Measurements from ENCODE around the gene MARCHF7.

Gene MARCHF7

DNA sequence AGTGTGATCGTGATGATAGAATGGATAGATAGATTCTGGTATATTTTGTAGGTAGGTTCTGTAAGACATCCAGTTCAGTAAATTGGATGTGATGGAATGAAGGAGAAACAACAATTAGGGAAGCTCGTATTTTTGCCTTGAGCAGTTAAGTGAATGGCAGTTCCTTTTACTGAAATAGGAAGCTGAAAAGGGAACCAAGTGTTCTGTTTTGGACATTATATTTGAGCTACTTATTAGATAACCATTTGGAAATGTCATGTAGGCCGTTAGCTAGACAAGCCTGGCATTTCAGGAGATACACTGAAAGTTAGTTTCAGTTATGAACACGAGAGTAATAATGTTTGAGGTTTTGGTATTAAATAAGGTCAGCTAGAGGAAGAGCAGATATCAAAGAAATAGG lies 41.5 kb downstream of the MARCHF7 start:
- no peaks in the 10 kb centered on the region for H3K27me3 Mint-ChIP-seq (ENCODE audit: low read depth)
- peaks cover 33% of the 10 kb centered on the region for H3K36me3 Mint-ChIP-seq (ENCODE audit: low read depth)
- H3K9me3 Mint-ChIP-seq: no peaks in the 10 kb centered on the region
- TF ChIP-seq, protein P1, sequence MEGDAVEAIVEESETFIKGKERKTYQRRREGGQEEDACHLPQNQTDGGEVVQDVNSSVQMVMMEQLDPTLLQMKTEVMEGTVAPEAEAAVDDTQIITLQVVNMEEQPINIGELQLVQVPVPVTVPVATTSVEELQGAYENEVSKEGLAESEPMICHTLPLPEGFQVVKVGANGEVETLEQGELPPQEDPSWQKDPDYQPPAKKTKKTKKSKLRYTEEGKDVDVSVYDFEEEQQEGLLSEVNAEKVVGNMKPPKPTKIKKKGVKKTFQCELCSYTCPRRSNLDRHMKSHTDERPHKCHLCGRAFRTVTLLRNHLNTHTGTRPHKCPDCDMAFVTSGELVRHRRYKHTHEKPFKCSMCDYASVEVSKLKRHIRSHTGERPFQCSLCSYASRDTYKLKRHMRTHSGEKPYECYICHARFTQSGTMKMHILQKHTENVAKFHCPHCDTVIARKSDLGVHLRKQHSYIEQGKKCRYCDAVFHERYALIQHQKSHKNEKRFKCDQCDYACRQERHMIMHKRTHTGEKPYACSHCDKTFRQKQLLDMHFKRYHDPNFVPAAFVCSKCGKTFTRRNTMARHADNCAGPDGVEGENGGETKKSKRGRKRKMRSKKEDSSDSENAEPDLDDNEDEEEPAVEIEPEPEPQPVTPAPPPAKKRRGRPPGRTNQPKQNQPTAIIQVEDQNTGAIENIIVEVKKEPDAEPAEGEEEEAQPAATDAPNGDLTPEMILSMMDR (IDR thresholded peaks at IDR 0.05; ENCODE audit: unreplicated experiment in 3 of 3): no peak
- no peaks in the 10 kb centered on the region for H3K4me1 Mint-ChIP-seq
- no peak overlapping the region for H3K27ac Mint-ChIP-seq
- H3K4me3 Mint-ChIP-seq: no peak overlapping the region

DNA sequence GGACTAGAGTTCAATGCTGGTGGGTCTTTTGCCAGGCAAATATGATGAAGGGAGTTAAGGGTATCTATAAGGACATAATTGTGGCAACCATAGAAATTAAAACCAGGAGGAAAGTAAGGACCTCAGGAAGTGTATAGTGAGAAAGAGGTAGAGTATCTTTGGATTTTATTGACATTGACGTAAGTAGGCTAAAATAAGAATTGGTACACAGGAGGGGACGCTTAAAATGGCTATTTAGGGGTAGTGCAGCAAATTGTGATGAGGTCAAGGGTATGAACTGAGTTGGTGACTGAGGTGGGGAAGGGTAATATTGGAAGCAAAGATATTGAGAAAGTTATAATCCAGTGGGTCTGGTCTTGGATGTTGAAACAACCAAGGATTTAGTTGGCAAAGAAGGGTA lies 42.7 kb downstream of the MARCHF7 start:
- no peaks in the 10 kb centered on the region for H3K27me3 Mint-ChIP-seq (ENCODE audit: low read depth)
- no peak overlapping the region for H3K4me3 Mint-ChIP-seq
- TF ChIP-seq, protein P1 (IDR thresholded peaks at IDR 0.05; ENCODE audit: unreplicated experiment in 3 of 3): no peak
- no peaks in the 10 kb centered on the region for H3K4me1 Mint-ChIP-seq
- H3K36me3 Mint-ChIP-seq (ENCODE audit: low read depth): peaks cover 30% of the 10 kb centered on the region
- no peak overlapping the region for H3K27ac Mint-ChIP-seq
- H3K9me3 Mint-ChIP-seq: no peaks in the 10 kb centered on the region

- TF ChIP-seq, protein P1 (IDR thresholded peaks at IDR 0.05; ENCODE audit: unreplicated experiment in 3 of 3): peak in 2 of 3 experiments; percentile 7 to 21
- Mint-ChIP-seq H3K27ac (no peak overlapping the region), H3K4me1 (no peaks in the 10 kb centered on the region), H3K27me3 (ENCODE audit: low read depth) (no peaks in the 10 kb centered on the region), H3K36me3 (ENCODE audit: low read depth) (peaks cover 37% of the 10 kb centered on the region), H3K4me3 (no peak overlapping the region), H3K9me3 (no peaks in the 10 kb centered on the region)
These were observed 43.5 kb downstream of the MARCHF7 start for GRCh38 chr2:159755788-159756187.

GRCh38 chr2:159758239-159758638 lies 45.9 kb downstream of the MARCHF7 start:
- Mint-ChIP-seq H3K4me3 (no peak overlapping the region), H3K9me3 (no peaks in the 10 kb centered on the region), H3K4me1 (no peaks in the 10 kb centered on the region), H3K27ac (no peak overlapping the region), H3K36me3 (ENCODE audit: low read depth) (peaks cover 52% of the 10 kb centered on the region), H3K27me3 (ENCODE audit: low read depth) (no peaks in the 10 kb centered on the region)
- TF ChIP-seq, protein P1 (IDR thresholded peaks at IDR 0.05; ENCODE audit: unreplicated experiment in 3 of 3): no peak

- Mint-ChIP-seq H3K27me3 (ENCODE audit: low read depth) (no peaks in the 10 kb centered on the region), H3K4me1 (no peaks in the 10 kb centered on the region), H3K36me3 (ENCODE audit: low read depth) (peaks cover 56% of the 10 kb centered on the region), H3K9me3 (no peaks in the 10 kb centered on the region), H3K4me3 (no peak overlapping the region), H3K27ac (no peak overlapping the region)
- TF ChIP-seq, protein P1 (IDR thresholded peaks at IDR 0.05; ENCODE audit: unreplicated experiment in 3 of 3): no peak
These were observed 46.4 kb downstream of the MARCHF7 start for GRCh38 chr2:159758686-159759085.

DNA sequence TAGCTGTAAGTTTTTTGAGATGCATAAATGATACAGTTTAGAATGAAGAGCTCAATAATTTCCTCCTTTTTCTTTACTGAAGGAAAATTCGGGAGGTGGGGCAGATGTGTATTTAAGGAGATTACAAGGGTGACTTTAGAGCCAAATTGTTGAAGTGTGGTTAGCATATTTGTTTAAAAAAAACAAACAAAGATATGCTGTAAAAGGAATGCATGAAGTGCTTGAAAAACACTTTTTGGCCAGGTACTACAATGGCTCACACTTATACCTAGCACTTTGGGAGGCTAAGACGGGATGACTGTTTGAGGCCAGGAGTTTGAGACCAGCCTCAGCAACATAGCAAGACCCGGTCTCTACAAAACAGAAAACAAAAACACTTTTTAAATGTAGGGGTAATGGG lies 47.3 kb downstream of the MARCHF7 start:
- H3K4me1 Mint-ChIP-seq: no peaks in the 10 kb centered on the region
- H3K27ac Mint-ChIP-seq: no peak overlapping the region
- H3K36me3 Mint-ChIP-seq (ENCODE audit: low read depth): peaks cover 60% of the 10 kb centered on the region
- no peaks in the 10 kb centered on the region for H3K27me3 Mint-ChIP-seq (ENCODE audit: low read depth)
- H3K9me3 Mint-ChIP-seq: no peaks in the 10 kb centered on the region
- H3K4me3 Mint-ChIP-seq: no peak overlapping the region
- TF ChIP-seq, protein P1 (IDR thresholded peaks at IDR 0.05; ENCODE audit: unreplicated experiment in 3 of 3): no peak

Measured in nephron (organoid).